GM18520 (cell line): Measurements from ENCODE around the gene TMEM89.

Source experiments
- ATAC-seq: cut with Tn5 transposase; IDR thresholded peaks from one replicate; pipeline ENCODE4 v1.9.1; 2021; ENCODE audit not compliant: unreplicated experiment

Gene TMEM89

GRCh38 chr3:48642605-48643004 lies 21.0 kb upstream of the TMEM89 start:
- ATAC-seq, result no peak

- ATAC-seq, result no peak
These were observed 19.8 kb upstream of the TMEM89 start for GRCh38 chr3:48641396-48641795.

GRCh38 chr3:48639944-48640606 lies 18.5 kb upstream of the TMEM89 start:
- ATAC-seq, result no peak

GRCh38 chr3:48637305-48637704 lies 15.7 kb upstream of the TMEM89 start:
- ATAC-seq, result no peak

- no peak for ATAC-seq
These were observed 14.6 kb upstream of the TMEM89 start for GRCh38 chr3:48636149-48636655.

GRCh38 chr3:48635222-48636021 lies 13.9 kb upstream of the TMEM89 start, which contains the start of gene SLC26A6:
TSS of gene SLC26A6 (minus strand) at chr3:48635461. CDS start at chr3:48635393, 68 bp downstream.
- peak; percentile 86 for ATAC-seq

- ATAC-seq, result no peak
These were observed 13.2 kb upstream of the TMEM89 start for GRCh38 chr3:48634661-48635221.

- no peak for ATAC-seq
These were observed 12.2 kb upstream of the TMEM89 start for GRCh38 chr3:48633743-48634142.

- no peak for ATAC-seq
These were observed 11.7 kb upstream of the TMEM89 start for GRCh38 chr3:48633256-48633655.

GRCh38 chr3:48631516-48632448 lies 10.2 kb upstream of the TMEM89 start:
- no peak for ATAC-seq

- no peak for ATAC-seq
These were observed 9.3 kb upstream of the TMEM89 start for GRCh38 chr3:48630833-48631232.

GRCh38 chr3:48630407-48630806 lies 8.8 kb upstream of the TMEM89 start:
- no peak for ATAC-seq

GRCh38 chr3:48629894-48630293 lies 8.3 kb upstream of the TMEM89 start:
- ATAC-seq, result no peak

GRCh38 chr3:48628277-48629017 lies 6.9 kb upstream of the TMEM89 start:
- no peak for ATAC-seq

GRCh38 chr3:48625600-48625999 lies 4.0 kb upstream of the TMEM89 start:
- ATAC-seq, result no peak

- no peak for ATAC-seq
These were observed 3.2 kb upstream of the TMEM89 start for GRCh38 chr3:48624767-48625166.

- no peak for ATAC-seq
These were observed 2.4 kb upstream of the TMEM89 start for GRCh38 chr3:48623851-48624547.

- no peak for ATAC-seq
These were observed 1.7 kb downstream of the TMEM89 start for GRCh38 chr3:48619541-48620524.
